Dermis microvascular lymphatic vessel endothelial cell (primary cell): ENCODE measurements around the gene AP1G2. TPM values are rescaled to one million over a fixed set of nuclear protein-coding genes. Genes with fewer than 3 reads are reported as not detected.

Experiments used
- DNase-seq, 2 donors: peaks; one replicate each; pipeline versions ENCODE4 v3.0.0 to v3.0.0-alpha.2; 2010; ENCODE audit warnings: low read depth in 2 of 2
- total RNA-seq: library from RNA; depleted of rRNA; stranded (reverse); fragments of >200 nt; gene quantifications from 2 replicates; pipeline ENCODE4 v1.2.1, GENCODE V29; 2014

Gene AP1G2
- total RNA-seq, 1 donor from 2014 or later: 20.4 TPM

- DNase-seq: no peak
These were observed 46.6 kb downstream of the AP1G2 start for GRCh38 chr14:23520899-23521533.

- no peak for DNase-seq
These were observed 48.9 kb downstream of the AP1G2 start for GRCh38 chr14:23518709-23519108.

GRCh38 chr14:23517650-23518326, 49.8 kb downstream of the AP1G2 start:
- no peak for DNase-seq

- DNase-seq: no peak
These were observed 53.0 kb downstream of the AP1G2 start for GRCh38 chr14:23514644-23514957.

- no peak for DNase-seq
These were observed 53.6 kb downstream of the AP1G2 start for GRCh38 chr14:23513818-23514643.

- no peak for DNase-seq
These were observed 54.4 kb downstream of the AP1G2 start for GRCh38 chr14:23513005-23513817.

- DNase-seq: no peak
These were observed 55.4 kb downstream of the AP1G2 start for GRCh38 chr14:23512156-23512555.

Other genes with a start within 250 kb of the AP1G2 start
- gene PABPN1, start 246.3 kb downstream of the AP1G2 start, total RNA-seq: 67.0 and 90.6 TPM in 2 replicates
- 0.13 and 0.38 TPM in 2 replicates for gene SLC22A17, start 214.9 kb downstream of the AP1G2 start, total RNA-seq
- not detected in 2 replicates for gene EFS, start 202.6 kb downstream of the AP1G2 start, total RNA-seq
- gene IL25, start 195.0 kb downstream of the AP1G2 start, total RNA-seq: under 0.01 TPM in 1 of 2 replicates, not detected in the other
- not detected in 2 replicates for gene CMTM5, start 190.7 kb downstream of the AP1G2 start, total RNA-seq
- gene MYH6, start 159.5 kb downstream of the AP1G2 start, total RNA-seq: not detected in 2 replicates
- gene MYH7, start 132.1 kb downstream of the AP1G2 start, total RNA-seq: not detected in 2 replicates
- 35.8 and 36.7 TPM in 2 replicates for gene NGDN, start 98.1 kb downstream of the AP1G2 start, total RNA-seq
- 0.13 TPM in 2 replicates for gene ZFHX2, start 16.0 kb downstream of the AP1G2 start, total RNA-seq
- 4.6 and 7.3 TPM in 2 replicates for gene THTPA, start 11.5 kb downstream of the AP1G2 start, total RNA-seq
- under 0.01 and 0.13 TPM in 2 replicates for gene JPH4, start 11.0 kb upstream of the AP1G2 start, total RNA-seq
- gene DHRS2, start 68.6 kb upstream of the AP1G2 start, total RNA-seq: 1.7 and 2.0 TPM in 2 replicates